GM23338 (cell line): Measurements from ENCODE around the gene EPHA3. TPM values are rescaled to one million over a fixed set of nuclear protein-coding genes. Genes with fewer than 3 reads are reported as not detected.

Source experiments
- ATAC-seq: fragments of 200-7000 bp; cut with Tn5 transposase; 3 replicates; pipeline ENCODE4 v1.9.1; 2020
- DNase-seq: peaks from one replicate; pipeline ENCODE4 v3.0.0-alpha.2; 2015; ENCODE audit warnings: low spot score
- H2AFZ ChIP-seq: fragments of 200-600 bp; sonication (generic); 2 replicates; pipeline ENCODE4 v1.8.0; 2016; ENCODE audit warnings: antibody characterized with exemption, mild to moderate bottlenecking, moderate library complexity
- H3F3A ChIP-seq: fragments of 200-600 bp; sonication (generic); replicated peaks from 2 replicates; pipeline ENCODE4 v1.8.0; 2017; ENCODE audit warnings: antibody characterized with exemption, mixed run types, low read depth
- H3K27ac ChIP-seq: fragments of 200-600 bp; sonication (generic); 2 replicates; pipeline ENCODE4 v1.6.1; 2016; ENCODE audit warnings: low read depth
- H3K27me3 ChIP-seq: fragments of 200-600 bp; sonication (generic); 2 replicates; pipeline ENCODE4 v1.8.0; 2016; ENCODE audit warnings: mild to moderate bottlenecking, mixed run types, moderate library complexity; ENCODE audit not compliant: insufficient read depth
- H3K36me3 ChIP-seq: fragments of 200-600 bp; sonication (generic); 2 replicates; pipeline ENCODE4 v1.8.0; 2016; ENCODE audit warnings: mild to moderate bottlenecking; ENCODE audit not compliant: insufficient read depth
- H3K4me1 ChIP-seq: fragments of 200-600 bp; sonication (generic); 2 replicates; pipeline ENCODE4 v1.8.0; 2016; ENCODE audit warnings: mild to moderate bottlenecking, moderate library complexity; ENCODE audit not compliant: insufficient read depth
- H3K4me2 ChIP-seq: fragments of 200-600 bp; sonication (generic); 2 replicates; pipeline ENCODE4 v1.7.1; 2017; ENCODE audit warnings: mixed run types
- H3K4me3 ChIP-seq: fragments of 200-600 bp; sonication (generic); 2 replicates; pipeline ENCODE4 v1.6.1; 2016; ENCODE audit warnings: mixed run types
- H3K79me2 ChIP-seq: fragments of 200-600 bp; sonication (generic); replicated peaks from 2 replicates; pipeline ENCODE4 v1.8.0; 2017; ENCODE audit warnings: mild to moderate bottlenecking; ENCODE audit not compliant: insufficient read depth
- H3K9me2 ChIP-seq: fragments of 200-600 bp; sonication (generic); 2 replicates; pipeline ENCODE4 v1.8.0; 2017; ENCODE audit not compliant: insufficient read depth
- H4K20me1 ChIP-seq: fragments of 200-600 bp; sonication (generic); replicated peaks from 2 replicates; pipeline ENCODE4 v1.8.0; 2017; ENCODE audit warnings: mild to moderate bottlenecking; ENCODE audit not compliant: insufficient read depth
- H3K27ac Mint-ChIP-seq: 2 replicates; pipeline ENCODE4 v1.8.0; 2020; ENCODE audit warnings: inconsistent platforms, mild to moderate bottlenecking, moderate library complexity, mixed read lengths
- H3K27me3 Mint-ChIP-seq: 3 replicates; pipeline ENCODE4 v1.8.0; 2022; ENCODE audit warnings: low read depth, mild to moderate bottlenecking, moderate library complexity, mixed read lengths, inconsistent platforms; ENCODE audit not compliant: insufficient read depth, poor library complexity
- H3K36me3 Mint-ChIP-seq: 3 replicates; pipeline ENCODE4 v1.8.0; 2021; ENCODE audit warnings: low read depth, mild to moderate bottlenecking, inconsistent platforms, moderate library complexity, mixed read lengths
- H3K4me1 Mint-ChIP-seq: 3 replicates; pipeline ENCODE4 v1.8.0; 2020; ENCODE audit warnings: mild to moderate bottlenecking, inconsistent platforms, mixed read lengths
- H3K4me3 Mint-ChIP-seq: 3 replicates; pipeline ENCODE4 v1.8.0; 2021; ENCODE audit warnings: moderate library complexity, mild to moderate bottlenecking, inconsistent platforms, mixed read lengths
- H3K9me3 Mint-ChIP-seq: 3 replicates; pipeline ENCODE4 v1.8.0; 2020; ENCODE audit warnings: moderate library complexity, mild to moderate bottlenecking, inconsistent platforms, mixed read lengths
- CREB1 ChIP-seq: fragments of 250-450 bp; sonication (Bioruptor Pico); IDR thresholded peaks from 2 replicates; pipeline ENCODE4 v1.5.0; 2020; ENCODE audit warnings: low read depth, mild to moderate bottlenecking, moderate library complexity
- CTCF ChIP-seq, 2 experiments: fragments of 200-600 bp in 1 of 2; sonication (generic) in 1 of 2; conservative IDR thresholded peaks; 2 replicates each; pipeline versions ENCODE4 v1.5.1 to v1.6.1; 2016 to 2017; ENCODE audit warnings: antibody characterized with exemption in 2 of 2, low read depth in 2 of 2, mild to moderate bottlenecking in 2 of 2, moderate library complexity in 1 of 2
- EZH2 ChIP-seq: fragments of 200-600 bp; sonication (generic); IDR thresholded peaks from one replicate; pipeline ENCODE4 v1.8.0; 2017; ENCODE audit warnings: antibody characterized with exemption, mild to moderate bottlenecking, low read depth; ENCODE audit not compliant: unreplicated experiment
- EZH2phosphoT487 ChIP-seq: fragments of 200-600 bp; sonication (generic); IDR thresholded peaks from one replicate; pipeline ENCODE4 v1.8.1; 2018; ENCODE audit warnings: antibody characterized with exemption; ENCODE audit not compliant: unreplicated experiment
- JUNB ChIP-seq: IDR thresholded peaks from one replicate; pipeline ENCODE4 v1.6.1; 2016; ENCODE audit warnings: antibody characterized with exemption; ENCODE audit not compliant: unreplicated experiment
- NANOG ChIP-seq: IDR thresholded peaks from 2 replicates; pipeline ENCODE4 v1.6.1; 2016; ENCODE audit warnings: antibody characterized with exemption, borderline replicate concordance
- POLR2AphosphoS5 ChIP-seq: IDR thresholded peaks from 2 replicates; pipeline ENCODE4 v1.6.1; 2016; ENCODE audit warnings: antibody characterized with exemption, low read depth
- STAT1 ChIP-seq: IDR thresholded peaks from one replicate; pipeline ENCODE4 v1.6.1; 2016; ENCODE audit warnings: antibody characterized with exemption; ENCODE audit not compliant: unreplicated experiment
- ZNF114 ChIP-seq: fragments of 250-450 bp; sonication (Bioruptor Pico); IDR thresholded peaks from 2 replicates; pipeline ENCODE4 v1.5.0; 2020; ENCODE audit warnings: mild to moderate bottlenecking, moderate library complexity
- ZNF331 ChIP-seq: fragments of 250-450 bp; sonication (Bioruptor Pico); IDR thresholded peaks from 2 replicates; pipeline ENCODE4 v1.5.0; 2020; ENCODE audit warnings: low read depth, mild to moderate bottlenecking, moderate library complexity
- polyA plus RNA-seq: library from polyadenylated mRNA; unstranded; fragments of >200 nt; fragmentation: Nextera tagmentation; extraction: Ambion mirVana; gene quantifications from 2 replicates; pipeline ENCODE4 v1.2.1, GENCODE V29; 2016
- total RNA-seq: library from RNA; depleted of rRNA; stranded (reverse); fragments of >200 nt; shearing (Covaris generic); gene quantifications from 2 replicates; pipeline ENCODE4 v1.2.3, GENCODE V29; 2014
- TF ChIP-seq, protein P1 (sequence below): IDR thresholded peaks from one replicate; pipeline ENCODE4 v1.6.1; 2018; ENCODE audit warnings: antibody characterized with exemption; ENCODE audit not compliant: unreplicated experiment

Gene EPHA3
- total and polyA plus RNA-seq, 2 experiments from 2014 or later: 0.05 to 0.21 TPM

DNA sequence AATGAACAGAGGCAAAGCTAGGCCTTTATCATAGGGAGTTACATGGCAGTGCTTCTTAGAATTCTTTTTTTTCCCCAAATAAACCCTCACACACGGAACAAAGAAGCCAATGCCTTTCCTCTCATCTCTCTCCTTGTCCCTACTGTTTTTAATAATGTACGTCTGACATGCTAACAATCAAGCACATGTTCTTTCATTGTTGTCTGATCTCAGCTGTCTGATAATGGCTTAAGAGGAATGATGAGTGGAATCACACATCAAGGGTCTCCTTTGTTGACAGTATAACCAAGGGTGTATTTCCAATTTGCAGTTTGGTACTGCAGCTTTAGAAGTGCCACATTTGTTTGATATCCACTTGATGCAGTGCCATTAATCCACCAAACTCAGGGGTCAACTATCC, 34.8 kb upstream of the EPHA3 start:
- Histone ChIP-seq H3K9me2 (0 out of 2 replicates have a peak, but pooled peaks cover 5% of the 10 kb centered on the region), H3K27ac (no peak overlapping the region), H3F3A (no peaks in the 10 kb centered on the region), H3K27me3 (no peaks in the 10 kb centered on the region), H3K79me2 (no peaks in the 10 kb centered on the region), H3K4me3 (no peak overlapping the region), H3K36me3 (no peaks in the 10 kb centered on the region), H4K20me1 (no peaks in the 10 kb centered on the region), H3K4me2 (no peak overlapping the region), H2AFZ (peak overlapping the region; percentile 56), H3K4me1 (peaks cover 4% of the 10 kb centered on the region; the same call in 1 of the 2 replicates)
- Mint-ChIP-seq H3K9me3 (peaks cover 7% of the 10 kb centered on the region; the same call in 2 of the 3 replicates), H3K4me1 (no peaks in the 10 kb centered on the region), H3K36me3 (no peaks in the 10 kb centered on the region; the same call in 1 of the 3 replicates), H3K27me3 (no peaks in the 10 kb centered on the region), H3K4me3 (no peak overlapping the region), H3K27ac (no peak overlapping the region)
- no peak for DNase-seq
- no peak for TF ChIP-seq JUNB
- TF ChIP-seq ZNF331 (CRISPR knock-in tag): no peak
- no peak for TF ChIP-seq STAT1
- TF ChIP-seq EZH2phosphoT487: no peak
- no peak for TF ChIP-seq NANOG
- TF ChIP-seq CTCF (conservative IDR thresholded peaks at IDR 0.05; ENCODE audit: low read depth in 2 of 2): no peak
- TF ChIP-seq CREB1: no peak
- no peak for TF ChIP-seq POLR2AphosphoS5
- no peak for TF ChIP-seq ZNF114
- no peak for TF ChIP-seq EZH2
- no peak for ATAC-seq

DNA sequence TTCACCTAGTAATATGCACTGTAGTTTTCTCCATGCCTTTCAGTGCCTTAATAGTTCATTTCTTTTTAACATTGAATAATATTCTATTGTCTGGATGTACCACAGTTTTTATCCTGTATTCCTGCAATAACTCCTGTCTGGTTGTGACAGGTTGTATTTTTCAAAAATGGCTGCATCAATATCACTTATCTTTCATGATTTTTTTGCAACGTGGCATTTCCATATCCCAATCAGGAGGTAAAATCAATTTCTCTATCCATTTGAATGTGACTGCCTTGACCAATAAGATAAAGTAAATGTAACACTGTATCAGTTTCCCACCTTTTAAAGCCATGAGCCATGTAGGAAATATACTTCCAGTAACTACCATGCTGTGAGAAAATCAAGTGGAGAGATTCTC, 27.5 kb upstream of the EPHA3 start:
- Mint-ChIP-seq H3K36me3 (no peaks in the 10 kb centered on the region; the same call in 1 of the 3 replicates), H3K27me3 (no peaks in the 10 kb centered on the region), H3K9me3 (peaks cover 3% of the 10 kb centered on the region; the same call in 1 of the 3 replicates), H3K4me3 (no peak overlapping the region), H3K27ac (no peak overlapping the region), H3K4me1 (no peaks in the 10 kb centered on the region)
- no peaks in the 10 kb centered on the region for H3K36me3 ChIP-seq
- no peaks in the 10 kb centered on the region for H3K79me2 ChIP-seq
- no peak for DNase-seq
- no peak overlapping the region for H2AFZ ChIP-seq
- H3K27me3 ChIP-seq: no peaks in the 10 kb centered on the region
- ATAC-seq: no peak
- no peaks in the 10 kb centered on the region for H4K20me1 ChIP-seq
- no peak overlapping the region for H3K27ac ChIP-seq
- TF ChIP-seq NANOG: no peak
- no peak for TF ChIP-seq ZNF331 (CRISPR knock-in tag)
- H3F3A ChIP-seq: no peaks in the 10 kb centered on the region
- no peak overlapping the region for H3K4me3 ChIP-seq
- no peaks in the 10 kb centered on the region for H3K9me2 ChIP-seq
- no peak overlapping the region for H3K4me2 ChIP-seq
- no peaks in the 10 kb centered on the region for H3K4me1 ChIP-seq

- ATAC-seq (no peak), DNase-seq (no peak)
- Histone ChIP-seq H2AFZ (no peak overlapping the region; the same call in 1 of the 2 replicates), H3F3A (no peaks in the 10 kb centered on the region), H4K20me1 (no peaks in the 10 kb centered on the region), H3K4me2 (no peak overlapping the region), H3K27me3 (no peaks in the 10 kb centered on the region), H3K36me3 (no peaks in the 10 kb centered on the region), H3K79me2 (no peaks in the 10 kb centered on the region), H3K27ac (no peak overlapping the region), H3K9me2 (no peaks in the 10 kb centered on the region), H3K4me3 (no peak overlapping the region), H3K4me1 (no peaks in the 10 kb centered on the region)
- Mint-ChIP-seq H3K27ac (no peak overlapping the region), H3K4me1 (no peaks in the 10 kb centered on the region), H3K27me3 (no peaks in the 10 kb centered on the region), H3K9me3 (no peaks in the 10 kb centered on the region; the same call in 2 of the 3 replicates), H3K36me3 (no peaks in the 10 kb centered on the region), H3K4me3 (no peak overlapping the region)
- TF ChIP-seq POLR2AphosphoS5 (no peak), EZH2 (no peak), ZNF331 (CRISPR knock-in tag) (no peak), EZH2phosphoT487 (no peak), NANOG (no peak), CREB1 (no peak), ZNF114 (no peak), STAT1 (no peak), JUNB (no peak)
- TF ChIP-seq, protein P1, sequence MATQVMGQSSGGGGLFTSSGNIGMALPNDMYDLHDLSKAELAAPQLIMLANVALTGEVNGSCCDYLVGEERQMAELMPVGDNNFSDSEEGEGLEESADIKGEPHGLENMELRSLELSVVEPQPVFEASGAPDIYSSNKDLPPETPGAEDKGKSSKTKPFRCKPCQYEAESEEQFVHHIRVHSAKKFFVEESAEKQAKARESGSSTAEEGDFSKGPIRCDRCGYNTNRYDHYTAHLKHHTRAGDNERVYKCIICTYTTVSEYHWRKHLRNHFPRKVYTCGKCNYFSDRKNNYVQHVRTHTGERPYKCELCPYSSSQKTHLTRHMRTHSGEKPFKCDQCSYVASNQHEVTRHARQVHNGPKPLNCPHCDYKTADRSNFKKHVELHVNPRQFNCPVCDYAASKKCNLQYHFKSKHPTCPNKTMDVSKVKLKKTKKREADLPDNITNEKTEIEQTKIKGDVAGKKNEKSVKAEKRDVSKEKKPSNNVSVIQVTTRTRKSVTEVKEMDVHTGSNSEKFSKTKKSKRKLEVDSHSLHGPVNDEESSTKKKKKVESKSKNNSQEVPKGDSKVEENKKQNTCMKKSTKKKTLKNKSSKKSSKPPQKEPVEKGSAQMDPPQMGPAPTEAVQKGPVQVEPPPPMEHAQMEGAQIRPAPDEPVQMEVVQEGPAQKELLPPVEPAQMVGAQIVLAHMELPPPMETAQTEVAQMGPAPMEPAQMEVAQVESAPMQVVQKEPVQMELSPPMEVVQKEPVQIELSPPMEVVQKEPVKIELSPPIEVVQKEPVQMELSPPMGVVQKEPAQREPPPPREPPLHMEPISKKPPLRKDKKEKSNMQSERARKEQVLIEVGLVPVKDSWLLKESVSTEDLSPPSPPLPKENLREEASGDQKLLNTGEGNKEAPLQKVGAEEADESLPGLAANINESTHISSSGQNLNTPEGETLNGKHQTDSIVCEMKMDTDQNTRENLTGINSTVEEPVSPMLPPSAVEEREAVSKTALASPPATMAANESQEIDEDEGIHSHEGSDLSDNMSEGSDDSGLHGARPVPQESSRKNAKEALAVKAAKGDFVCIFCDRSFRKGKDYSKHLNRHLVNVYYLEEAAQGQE: no peak
Observed at GRCh38 chr3:89087851-89088250, 19.6 kb upstream of the EPHA3 start.
